K562 (cell line): Measurements from ENCODE around the gene SPINT2. TPM values are rescaled to one million over a fixed set of nuclear protein-coding genes. Genes with fewer than 3 reads are reported as not detected.

Experiments used
- ARID4B ChIP-seq: sonication (generic); formaldehyde crosslinking; IDR thresholded peaks from 2 replicates; pipeline ENCODE4 v1.8.0; 2022; ENCODE audit warnings: mild to moderate bottlenecking, missing genetic modification reagents
- ATF1 ChIP-seq, 2 experiments: fragments of 450-650 bp in 1 of 2; IDR thresholded peaks; 2 replicates each; pipeline ENCODE4 v1.6.1; 2016; ENCODE audit warnings: missing compliant biosample characterization in 1 of 2, missing genetic modification characterization in 1 of 2
- GMEB1 ChIP-seq: fragments of 250-450 bp; sonication (Bioruptor Pico); IDR thresholded peaks from 2 replicates; pipeline ENCODE4 v1.4.0; 2020; ENCODE audit warnings: mild to moderate bottlenecking
- SP2 ChIP-seq: IDR thresholded peaks from 2 replicates; pipeline ENCODE4 v1.6.1; 2011; ENCODE audit warnings: mild to moderate bottlenecking, low read depth, low read length, moderate library complexity; ENCODE audit not compliant: poor library complexity, severe bottlenecking; ENCODE audit errors: extremely low read depth
- polyA plus RNA-seq, 8 experiments: library from polyadenylated mRNA; depleted of rRNA in 4 of 8; stranded (reverse) in 5 of 8; unstranded in 3 of 8; fragments of >200 nt; fragmentation: Nextera tagmentation in 2 of 8; fragmentation: Illumina TruSeq in 1 of 8; extraction: Ambion mirVana in 2 of 8; extraction: Trizol in 1 of 8; gene quantifications; 2 replicates each; pipeline versions ENCODE4 v1.2.1 to v1.2.3, GENCODE V29; 2011 to 2014; ENCODE audit warnings: inconsistent platforms in 1 of 8, missing spikeins in 1 of 8
- total RNA-seq, 7 experiments: library from RNA; depleted of rRNA in 6 of 7; stranded (reverse); fragments of >200 nt in 6 of 7; fragmentation: Illumina TruSeq in 2 of 7; extraction: Trizol in 2 of 7; gene quantifications; 2 replicates each; pipeline versions ENCODE4 v1.2.1 to v1.2.3, GENCODE V29; 2011 to 2021; ENCODE audit warnings: low replicate concordance in 1 of 7

The SPINT2 gene
- total and polyA plus RNA-seq, 9 of the 15 experiments (the other 6 are each of a cell fraction or from before 2014, with no cell fraction given) = 0.65 to 4.5 (median 3.4) TPM

- TF ChIP-seq ATF1 (CRISPR knock-in tag; IDR thresholded peaks at IDR 0.05) (no peak), ATF1 (tag; IDR thresholded peaks at IDR 0.05) (no peak), ARID4B (CRISPR knock-in tag) (no peak), GMEB1 (CRISPR knock-in tag) (no peak), SP2 (no peak)
Observed at GRCh38 chr19:38309615-38310278, 45.4 kb downstream of the SPINT2 start (continued).
